Kidney epithelial cell (primary cell): ENCODE results near the gene OR51V1. TPM values are rescaled to one million over a fixed set of nuclear protein-coding genes. Genes with fewer than 3 reads are reported as not detected.
"Not testable (repeated sequence)": the region's sequence is repeated elsewhere in the genome, so short reads cannot be mapped to it uniquely, and the experiment has no call there.

ENCODE experiments used
- DNase-seq: peaks from one replicate; pipeline ENCODE4 v3.0.0-alpha.2; 2010; ENCODE audit warnings: low read depth
- H3K27me3 ChIP-seq: 2 replicates; pipeline ENCODE4 v1.6.0; 2011; ENCODE audit warnings: low read length; ENCODE audit not compliant: control insufficient read depth, insufficient read depth
- H3K36me3 ChIP-seq: 2 replicates; pipeline ENCODE4 v1.5.1; 2011; ENCODE audit warnings: low read length; ENCODE audit not compliant: control insufficient read depth, insufficient read depth
- H3K4me3 ChIP-seq: 2 replicates; pipeline ENCODE4 v1.5.1; 2011; ENCODE audit warnings: low read depth, mild to moderate bottlenecking, control low read depth, low read length
- CTCF ChIP-seq: IDR thresholded peaks from 2 replicates; pipeline ENCODE4 v1.5.1; 2011; ENCODE audit warnings: mild to moderate bottlenecking, moderate library complexity, low read length, control low read depth, inconsistent platforms; ENCODE audit not compliant: insufficient read depth, poor library complexity, severe bottlenecking
- total RNA-seq: library from RNA; depleted of rRNA; stranded (reverse); fragments of >200 nt; gene quantifications from 2 replicates; pipeline ENCODE4 v1.2.3, GENCODE V29; 2015

Gene OR51V1
- total RNA-seq, 1 donor from 2014 or later = not detected

DNA sequence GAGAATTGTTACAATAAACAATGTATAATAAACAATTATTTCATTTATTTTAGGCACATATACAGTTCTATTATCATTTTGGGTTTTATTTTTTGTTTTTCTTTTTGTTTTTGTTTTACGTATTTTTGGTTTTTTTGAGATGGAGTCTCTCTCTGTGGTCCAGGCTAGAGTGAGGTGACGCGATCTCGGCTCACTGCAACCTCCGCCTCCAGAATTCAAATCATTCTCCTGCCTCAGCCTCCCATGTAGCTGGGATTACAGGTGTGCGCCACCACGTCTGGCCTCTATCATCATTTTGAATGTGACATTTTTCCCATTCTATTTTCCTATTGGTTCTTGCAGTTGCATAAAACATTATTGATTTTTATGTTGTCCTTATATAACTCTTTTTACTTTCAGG, 25.5 kb downstream of the OR51V1 start:
- TF ChIP-seq CTCF = no peak
- Histone ChIP-seq H3K4me3 (no peak overlapping the region), H3K36me3 (no peaks in the 10 kb centered on the region), H3K27me3 (no peaks in the 10 kb centered on the region)
- DNase-seq = no peak

DNA sequence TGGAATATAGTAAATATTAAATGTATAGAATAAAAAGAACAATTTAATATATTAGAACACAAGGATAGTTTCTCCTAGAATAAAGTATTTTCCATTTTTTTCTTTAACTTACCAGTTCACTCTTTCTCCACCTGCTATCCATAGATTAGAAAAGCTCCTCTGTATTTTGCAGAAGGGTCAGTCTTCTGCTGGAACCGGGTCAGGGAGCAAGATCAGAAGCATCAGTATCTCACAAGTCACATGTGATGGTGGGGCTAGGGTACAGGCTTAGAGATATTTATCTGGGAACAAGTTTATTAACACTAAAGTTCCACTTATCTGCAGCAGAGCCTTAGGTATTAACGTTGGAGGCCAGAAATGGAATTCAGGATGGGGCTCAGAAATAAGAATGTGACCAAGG, 28.6 kb downstream of the OR51V1 start:
- H3K27me3 ChIP-seq = no peaks in the 10 kb centered on the region
- no peak for DNase-seq
- H3K36me3 ChIP-seq = no peaks in the 10 kb centered on the region
- no peak overlapping the region for H3K4me3 ChIP-seq
- no peak for TF ChIP-seq CTCF

- H3K27me3 ChIP-seq, DNase-seq, H3K4me3 ChIP-seq, H3K36me3 ChIP-seq: not testable (repeated sequence)
Observed at GRCh38 chr11:5165898-5166297, 34.6 kb downstream of the OR51V1 start.

GRCh38 chr11:5164807-5165206, 35.7 kb downstream of the OR51V1 start:
- not testable (repeated sequence) for H3K27me3 ChIP-seq, H3K36me3 ChIP-seq, H3K4me3 ChIP-seq, DNase-seq

- not testable (repeated sequence) for H3K4me3 ChIP-seq, H3K36me3 ChIP-seq, DNase-seq, H3K27me3 ChIP-seq
Observed at GRCh38 chr11:5161045-5161444, 39.4 kb downstream of the OR51V1 start.

DNA sequence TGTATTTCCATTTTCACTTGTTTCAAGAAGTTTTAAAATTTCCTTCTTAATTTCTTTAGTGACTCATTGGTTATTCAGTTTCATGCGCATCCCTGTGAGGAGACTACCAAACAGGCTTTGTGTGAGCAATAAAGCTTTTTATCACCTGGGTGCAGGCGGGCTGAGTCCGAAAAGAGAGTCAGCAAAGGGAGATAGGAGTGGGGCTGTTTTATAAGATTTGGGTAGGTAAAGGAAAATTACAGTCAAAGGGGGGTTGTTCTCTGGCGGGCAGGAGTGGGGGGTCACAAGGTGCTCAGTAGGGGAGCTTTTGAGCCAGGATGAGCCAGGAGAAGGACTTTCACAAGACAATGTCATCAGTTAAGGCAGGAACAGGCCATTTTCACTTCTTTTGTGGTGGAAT, 40.3 kb downstream of the OR51V1 start:
- H3K27me3 ChIP-seq, DNase-seq, H3K36me3 ChIP-seq, H3K4me3 ChIP-seq: not testable (repeated sequence)

GRCh38 chr11:5159806-5160205, 40.7 kb downstream of the OR51V1 start:
- TF ChIP-seq CTCF = no peak
- Histone ChIP-seq H3K4me3 (no peak overlapping the region), H3K36me3 (no peaks in the 10 kb centered on the region), H3K27me3 (no peaks in the 10 kb centered on the region)
- DNase-seq = no peak

GRCh38 chr11:5154657-5155056, 45.8 kb downstream of the OR51V1 start, which contains the start of gene OR52A1:
Gene OR52A1, minus strand, starts transcription at chr11:5154757. Its CDS starts 2,388 bp downstream, at chr11:5152369.
- TF ChIP-seq CTCF = no peak
- H3K36me3 ChIP-seq = no peaks in the 10 kb centered on the region
- H3K27me3 ChIP-seq = no peaks in the 10 kb centered on the region
- no peak within 1 kb of the TSS for H3K4me3 ChIP-seq
- DNase-seq = no peak
